ENCODE measurements around the gene KIFC3.
"Not testable (repeated sequence)": the region's sequence is repeated elsewhere in the genome, so short reads cannot be mapped to it uniquely, and the experiment has no call there.

The KIFC3 gene

GRCh38 chr16:57801809-57802340, 416 bp downstream of the KIFC3 start:
- DNase-seq: no peak

GRCh38 chr16:57801098-57801808, 1.0 kb downstream of the KIFC3 start:
- no peak for DNase-seq

GRCh38 chr16:57800200-57801097, 1.8 kb downstream of the KIFC3 start:
- no peak for DNase-seq

- peak in 1 of 2 donors; percentile 74 for DNase-seq
Measured at GRCh38 chr16:57799600-57800199, 2.6 kb downstream of the KIFC3 start.

- no peak for DNase-seq
Measured at GRCh38 chr16:57798953-57799599, 3.2 kb downstream of the KIFC3 start.

GRCh38 chr16:57798267-57798810, 4.0 kb downstream of the KIFC3 start:
- no peak for DNase-seq

GRCh38 chr16:57797526-57798266, 4.6 kb downstream of the KIFC3 start:
- no peak for DNase-seq

GRCh38 chr16:57797216-57797525, 5.1 kb downstream of the KIFC3 start:
- DNase-seq: no peak

- DNase-seq: not testable (repeated sequence)
Measured at GRCh38 chr16:57796014-57796413, 6.3 kb downstream of the KIFC3 start.

GRCh38 chr16:57795431-57795878, 6.8 kb downstream of the KIFC3 start:
- peak in 1 of 2 donors; percentile 37 for DNase-seq

GRCh38 chr16:57794849-57795430, 7.4 kb downstream of the KIFC3 start:
- DNase-seq: no peak

GRCh38 chr16:57791893-57792461, 10.3 kb downstream of the KIFC3 start:
- no peak for DNase-seq

GRCh38 chr16:57791195-57791892, 10.9 kb downstream of the KIFC3 start:
- no peak for DNase-seq

GRCh38 chr16:57788951-57789350, 13.3 kb downstream of the KIFC3 start:
- DNase-seq: no peak

GRCh38 chr16:57788252-57788841, 13.9 kb downstream of the KIFC3 start:
- DNase-seq: no peak

GRCh38 chr16:57787519-57787905, 14.8 kb downstream of the KIFC3 start:
- no peak for DNase-seq

- no peak for DNase-seq
Measured at GRCh38 chr16:57786632-57787518, 15.4 kb downstream of the KIFC3 start.

- no peak for DNase-seq
Measured at GRCh38 chr16:57785924-57786323, 16.4 kb downstream of the KIFC3 start.

- no peak for DNase-seq
Measured at GRCh38 chr16:57785385-57785784, 16.9 kb downstream of the KIFC3 start.

All from bone marrow (tissue), 2 donors.